GM18517 (cell line): Measurements from ENCODE around the gene GDPGP1.
A peak's percentile ranks its signal among the peaks of the same experiment; 100 is the strongest.
"Not testable (repeated sequence)": the region's sequence is repeated elsewhere in the genome, so short reads cannot be mapped to it uniquely, and the experiment has no call there.

ENCODE experiments used
- ATAC-seq: cut with Tn5 transposase; IDR thresholded peaks from one replicate; pipeline ENCODE4 v1.9.1; 2021; ENCODE audit warnings: mild to moderate bottlenecking, moderate library complexity; ENCODE audit not compliant: unreplicated experiment

The GDPGP1 gene

DNA sequence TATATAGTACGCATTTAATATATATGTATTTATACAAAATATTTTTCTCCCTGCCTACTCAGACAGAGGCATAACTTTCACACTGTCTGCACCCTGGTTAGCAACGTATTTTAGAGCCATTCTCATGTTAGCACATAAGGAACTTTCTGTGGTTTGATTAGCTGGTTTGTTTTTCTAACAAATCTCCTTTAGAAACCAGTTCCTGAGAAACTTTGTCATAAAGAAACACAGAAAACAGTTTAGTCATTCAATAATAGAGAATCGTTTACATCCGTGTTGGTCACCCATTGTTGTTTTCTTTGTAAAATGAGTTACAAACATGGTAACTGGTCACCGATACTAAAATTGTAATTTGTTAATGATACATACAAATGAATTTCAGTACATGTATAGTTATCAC is 25.5 kb downstream of the GDPGP1 start:
- peak; percentile 73 for ATAC-seq

DNA sequence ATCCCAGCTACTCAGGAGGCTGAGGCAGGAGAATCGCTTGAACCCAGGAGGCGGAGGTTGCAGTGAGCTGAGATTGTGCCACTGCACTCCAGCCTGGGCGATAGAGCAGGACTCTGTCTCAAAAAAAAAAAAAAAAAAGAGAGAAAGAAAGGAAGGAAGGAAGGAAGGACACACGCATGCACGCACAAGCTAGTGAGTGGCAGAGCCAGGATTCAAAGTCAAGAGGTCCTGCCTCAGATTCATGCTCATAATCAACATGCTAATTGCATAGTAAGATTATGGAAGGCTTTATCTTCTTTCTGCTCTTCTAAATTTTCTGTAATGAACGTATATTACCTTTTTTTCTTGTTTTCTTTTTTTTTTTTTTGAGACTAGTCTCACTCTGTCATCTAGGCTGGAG is 26.7 kb downstream of the GDPGP1 start:
- ATAC-seq = not testable (repeated sequence)

DNA sequence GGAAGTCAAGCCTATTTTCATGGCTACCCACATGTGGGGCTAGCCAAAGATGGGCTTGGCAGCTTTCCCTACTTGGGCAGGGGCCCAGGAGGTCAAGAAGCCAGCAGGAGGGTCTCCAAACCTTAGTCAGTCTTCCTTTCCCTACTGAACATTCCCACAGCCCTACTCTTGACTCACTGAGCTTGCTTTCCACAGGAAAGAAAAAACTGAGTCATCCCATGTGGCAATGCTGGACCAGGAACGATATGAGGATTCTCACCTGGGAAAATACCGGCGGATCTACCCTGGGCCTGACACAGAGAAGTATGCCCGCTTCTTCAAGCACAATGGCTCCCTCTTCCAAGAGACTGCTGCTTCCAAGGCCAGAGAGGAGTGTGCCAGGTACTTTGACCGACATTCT is 27.8 kb downstream of the GDPGP1 start:
- no peak for ATAC-seq

DNA sequence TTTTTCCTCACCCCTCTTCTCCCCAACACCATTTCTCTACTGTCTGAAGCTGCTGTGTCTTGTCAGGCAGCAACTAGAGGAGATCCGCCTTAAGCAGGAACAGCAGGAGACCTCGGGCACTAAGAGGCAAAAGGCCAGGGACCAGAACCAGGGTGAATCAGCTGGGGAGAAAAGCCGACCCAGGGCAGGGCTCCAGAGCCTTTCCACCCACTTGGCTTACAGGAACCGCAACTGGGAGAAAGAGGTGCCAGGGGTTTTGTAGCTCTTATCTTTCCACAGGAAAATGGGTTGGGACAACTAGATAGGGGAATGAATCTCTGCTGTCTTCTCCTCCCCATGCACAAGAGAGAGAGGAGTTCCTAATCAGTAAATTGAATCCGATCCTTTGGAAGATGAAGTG is 28.4 kb downstream of the GDPGP1 start:
- ATAC-seq = no peak

DNA sequence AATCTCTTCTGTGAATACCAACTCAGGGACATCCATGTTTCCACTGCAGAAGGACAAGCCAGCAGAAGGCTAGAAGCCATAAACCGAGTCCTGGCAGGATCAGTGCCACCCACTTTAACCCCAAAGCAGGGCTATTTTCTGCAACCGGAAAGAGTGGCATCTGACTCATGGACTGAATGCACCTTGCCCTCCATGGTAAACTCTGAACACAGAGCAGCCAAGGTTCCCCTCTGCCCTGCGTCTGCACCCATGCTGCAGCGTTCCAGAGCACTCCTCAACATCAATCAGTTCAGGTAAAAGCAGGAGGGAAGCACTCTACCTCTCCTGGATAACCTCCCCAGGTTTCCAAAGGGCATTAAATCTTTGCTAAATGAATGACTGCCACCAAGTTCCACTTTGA is 30.7 kb downstream of the GDPGP1 start:
- no peak for ATAC-seq

DNA sequence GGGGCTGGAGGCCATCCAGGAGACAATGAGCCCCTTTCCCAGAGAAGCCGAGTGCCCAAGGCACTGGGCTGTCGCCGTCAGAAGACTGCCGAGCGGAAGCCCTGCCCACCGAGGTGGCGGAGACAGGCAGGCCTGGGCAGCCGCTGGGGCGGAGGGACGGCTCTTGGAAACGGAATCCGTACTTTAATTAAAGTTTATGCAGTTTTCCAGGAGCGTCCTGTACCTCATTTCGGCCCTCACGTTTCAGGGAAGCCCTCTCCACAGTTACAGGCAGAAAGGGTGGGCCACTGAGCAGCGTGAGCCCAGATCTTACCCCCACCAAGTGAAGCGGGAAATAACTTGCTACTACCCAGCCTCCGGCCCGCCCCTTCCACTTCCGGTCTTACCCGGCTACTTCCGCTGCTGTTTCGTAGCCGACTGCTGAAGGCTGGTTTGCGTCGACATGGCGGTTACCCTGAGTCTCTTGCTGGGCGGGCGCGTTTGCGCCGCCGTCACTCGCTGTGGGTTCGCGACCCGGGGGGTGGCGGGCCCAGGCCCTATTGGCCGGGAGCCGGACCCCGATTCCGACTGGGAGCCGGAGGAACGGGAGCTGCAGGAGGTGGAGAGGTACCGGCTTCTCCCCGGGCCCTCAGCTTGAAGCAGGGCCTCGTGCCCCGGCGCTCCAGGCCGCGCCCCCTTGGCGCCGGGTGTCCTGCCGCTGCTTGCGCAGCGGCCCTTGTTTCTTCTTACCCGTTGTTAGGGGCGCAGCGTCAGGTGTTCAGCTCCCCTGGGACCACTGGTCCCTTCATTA is 31.5 kb downstream of the GDPGP1 start, which contains the start of gene NGRN:
TSS of gene NGRN (plus strand) at position 402 of the 790 bp plus-strand sequence. CDS start at position 443, 41 bp downstream.
- peak; percentile 96 for ATAC-seq

DNA sequence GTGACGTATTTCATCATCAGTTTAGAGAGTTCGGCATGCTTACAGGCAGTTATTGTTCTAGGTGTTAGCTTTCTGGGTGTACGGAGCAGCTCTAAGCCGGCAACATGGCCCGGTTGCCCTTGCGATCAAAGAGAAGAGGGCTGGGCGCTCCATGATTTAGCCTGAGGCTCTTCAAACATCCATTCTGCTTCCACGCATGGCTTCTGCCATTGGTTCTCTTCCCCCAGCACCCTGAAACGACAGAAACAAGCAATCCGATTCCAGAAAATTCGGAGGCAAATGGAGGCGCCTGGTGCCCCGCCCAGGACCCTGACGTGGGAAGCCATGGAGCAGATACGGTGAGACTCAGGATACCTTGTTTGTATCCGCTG is 32.0 kb downstream of the GDPGP1 start:
- no peak for ATAC-seq

DNA sequence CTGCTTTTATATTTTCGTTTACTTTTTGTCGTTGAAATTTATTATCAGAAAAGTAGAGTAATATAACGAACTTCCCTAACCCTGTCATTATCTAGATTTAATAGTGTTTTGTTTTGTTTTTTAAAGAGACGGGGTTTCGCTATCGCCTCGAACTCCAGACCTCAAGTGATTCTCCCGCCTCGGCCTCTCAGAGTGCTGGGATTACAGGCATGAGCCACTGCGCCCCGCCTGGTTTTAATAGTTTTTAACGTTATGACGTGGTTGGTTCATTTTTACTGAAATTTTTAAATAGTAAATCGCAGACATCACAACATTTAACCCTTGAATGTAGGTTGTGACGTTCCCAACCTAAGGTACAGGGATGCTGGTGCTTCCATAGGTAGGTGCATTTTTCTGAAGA is 32.5 kb downstream of the GDPGP1 start:
- ATAC-seq = no peak

DNA sequence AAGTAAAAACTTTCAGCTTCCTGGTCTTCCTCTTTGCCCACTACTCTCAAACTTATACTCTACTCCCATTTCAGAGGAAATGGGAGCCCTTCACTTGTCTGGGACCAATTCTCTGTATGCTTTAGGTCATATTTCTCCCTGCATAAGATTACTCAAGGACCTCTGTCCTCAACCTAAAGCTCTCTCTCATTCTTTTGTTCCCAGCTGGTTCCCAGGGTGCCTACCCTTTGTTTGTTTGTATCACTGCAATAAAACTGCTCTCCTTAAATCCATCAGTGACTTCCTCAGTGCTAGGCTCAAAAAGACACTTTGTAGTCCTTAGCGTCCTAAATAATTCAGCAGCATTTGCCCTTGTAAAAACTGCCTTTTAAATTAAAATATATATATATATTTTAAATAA is 34.4 kb downstream of the GDPGP1 start:
- ATAC-seq = no peak

DNA sequence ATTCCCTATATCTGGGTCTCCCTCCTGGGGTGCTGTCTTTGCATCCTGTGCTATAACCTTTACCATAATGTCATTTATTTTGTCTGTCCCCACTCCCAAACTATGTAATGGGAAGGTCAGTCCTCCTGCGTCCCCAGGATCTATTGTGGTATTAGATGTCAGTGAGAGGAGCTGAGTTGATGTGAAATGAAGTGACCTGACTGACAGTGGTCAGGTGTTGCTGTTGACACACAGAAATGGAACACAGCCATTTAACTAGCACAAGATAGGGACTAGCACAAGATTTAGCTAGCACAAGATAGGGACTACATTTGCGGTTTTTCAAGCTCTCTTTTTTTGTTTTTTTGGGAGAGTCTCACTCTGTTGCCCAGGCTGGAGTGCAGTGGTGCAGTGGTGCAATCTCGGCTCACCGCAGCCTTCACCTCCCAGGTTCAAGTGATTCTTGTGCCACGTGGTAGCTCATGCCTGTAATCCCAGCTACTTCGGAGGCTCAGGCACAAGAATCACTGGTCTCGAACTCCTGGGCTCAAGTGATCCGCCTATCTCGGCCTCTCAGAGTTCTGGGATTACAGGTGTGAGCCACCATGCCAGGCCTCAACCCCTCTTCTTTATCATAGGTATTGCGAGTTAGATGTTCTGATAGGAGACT is 36.6 kb downstream of the GDPGP1 start:
- no peak for ATAC-seq

DNA sequence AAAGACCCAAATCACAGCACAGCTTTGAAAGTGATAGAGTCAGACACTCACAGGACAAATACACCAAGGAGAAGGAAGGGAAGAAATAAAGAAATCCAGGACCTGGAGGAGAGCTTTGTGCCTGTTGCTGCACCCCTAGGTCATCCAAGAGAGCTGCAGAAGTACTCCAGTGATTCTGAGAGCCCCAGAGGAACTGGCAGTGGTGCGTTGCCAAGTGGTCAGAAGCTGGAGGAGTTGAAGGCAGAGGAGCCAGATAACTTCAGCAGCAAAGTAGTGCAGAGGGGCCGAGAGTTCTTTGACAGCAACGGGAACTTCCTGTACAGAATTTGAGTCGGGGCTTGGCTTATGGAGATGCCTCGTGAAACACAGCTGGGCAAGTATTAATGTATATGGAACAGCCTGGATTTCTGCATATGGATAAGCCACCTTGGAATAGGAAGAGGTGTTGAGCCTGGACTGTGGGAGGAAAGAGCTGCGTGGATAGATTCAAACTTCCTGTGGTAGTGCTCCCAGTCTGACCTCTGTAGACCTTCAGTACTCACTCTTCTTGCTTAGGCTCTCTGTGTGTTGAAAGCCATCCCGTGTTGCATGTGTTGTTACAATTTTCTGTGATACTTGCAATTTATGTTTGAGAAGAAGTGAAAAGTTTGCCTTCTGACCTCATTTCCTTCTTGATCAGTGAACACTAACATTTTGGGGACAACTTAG is 37.6 kb downstream of the GDPGP1 start:
- ATAC-seq = no peak

DNA sequence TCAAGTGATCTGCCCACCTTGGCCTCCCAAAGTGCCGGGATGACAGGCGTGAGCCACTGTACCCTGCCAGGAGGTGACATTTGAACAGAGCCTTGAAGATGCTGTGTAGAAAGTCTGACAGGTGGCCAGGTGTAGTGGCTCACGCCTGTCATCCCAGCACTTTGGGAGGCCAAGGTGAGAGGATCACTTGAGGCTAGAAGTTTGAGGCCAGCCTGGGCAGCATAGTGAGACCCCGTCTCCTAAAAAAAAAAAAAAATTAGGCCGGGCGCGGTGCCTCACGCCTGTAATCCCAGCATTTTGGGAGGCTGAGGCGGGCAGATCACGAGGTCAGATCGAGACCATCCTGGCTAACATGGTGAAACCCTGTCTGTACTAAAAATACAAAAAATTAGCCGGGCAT is 44.5 kb downstream of the GDPGP1 start:
- ATAC-seq = not testable (repeated sequence)

DNA sequence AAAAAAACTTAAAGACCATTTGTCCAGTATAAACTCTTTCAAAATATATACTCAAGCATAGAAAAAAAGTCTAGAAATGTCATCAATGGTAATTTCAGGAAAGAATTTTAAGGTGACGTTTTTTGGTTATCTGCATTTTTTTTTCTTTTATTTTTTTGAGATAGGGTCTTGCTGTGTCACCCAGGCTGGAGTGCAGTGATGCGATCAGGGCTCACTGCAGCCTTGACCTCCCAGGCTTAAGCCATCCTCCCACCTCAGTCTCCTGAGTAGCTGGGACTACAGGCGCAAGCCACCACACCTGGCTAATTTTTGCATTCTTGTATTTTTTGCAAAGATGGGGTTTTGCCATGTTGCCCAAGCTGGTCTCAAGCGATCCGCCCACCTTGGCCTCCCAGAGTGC is 46.7 kb downstream of the GDPGP1 start:
- not testable (repeated sequence) for ATAC-seq

DNA sequence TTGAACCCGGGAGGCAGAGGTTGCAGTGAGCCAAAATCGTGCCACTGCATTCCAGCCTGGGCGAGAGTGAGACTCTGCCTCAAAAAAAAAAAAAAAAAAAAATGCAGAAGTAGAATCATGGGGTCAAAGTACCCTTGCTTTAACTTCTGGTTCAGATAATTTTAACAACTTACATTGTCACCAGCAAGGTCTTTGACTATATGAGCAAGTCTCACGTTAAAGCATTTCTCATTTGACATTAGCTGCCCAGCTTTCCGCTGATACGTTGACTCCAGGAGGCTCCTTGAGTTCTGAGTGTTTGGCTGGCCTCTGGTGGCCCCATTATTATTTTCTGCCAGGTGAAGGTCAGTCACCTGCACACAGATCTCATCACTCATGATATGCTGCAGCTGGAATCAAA is 47.6 kb downstream of the GDPGP1 start:
- ATAC-seq = not testable (repeated sequence)

DNA sequence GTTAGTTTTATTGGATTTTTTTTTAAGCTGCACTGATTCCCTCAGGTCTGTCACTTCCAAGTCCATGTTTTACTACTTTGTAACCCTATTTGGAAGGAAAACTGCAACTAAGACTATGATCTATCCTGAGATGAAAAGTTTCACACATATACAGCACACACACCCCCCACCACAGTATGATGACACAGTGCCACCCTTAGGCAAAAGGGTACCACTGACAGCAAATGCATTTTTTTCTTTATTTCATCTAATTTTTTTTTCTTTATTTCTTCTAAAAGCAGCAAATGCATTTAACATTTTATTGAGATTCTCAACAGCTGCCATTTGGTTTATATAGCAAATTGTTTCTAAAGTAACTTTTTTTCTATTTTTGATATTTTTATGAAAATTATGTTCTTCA is 52.7 kb downstream of the GDPGP1 start:
- no peak for ATAC-seq

DNA sequence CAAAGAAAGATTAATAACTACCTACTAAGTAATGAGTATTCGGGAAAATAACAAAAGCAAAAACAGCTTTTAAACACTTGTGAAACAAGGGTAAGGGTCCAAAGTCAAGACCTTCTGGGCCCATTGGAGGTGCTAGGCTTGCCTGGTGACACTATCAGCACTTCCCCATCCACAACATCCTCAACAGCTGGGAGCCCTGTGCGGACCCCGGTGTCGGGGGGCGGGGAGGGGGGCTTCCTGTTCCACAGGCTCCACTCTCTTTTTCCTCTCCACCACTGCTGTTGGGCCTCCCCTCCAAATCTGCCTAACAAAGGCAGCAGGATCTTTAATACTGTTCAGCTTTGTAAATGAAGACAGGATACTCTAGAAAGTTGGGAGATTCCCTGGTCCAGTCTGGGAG is 53.1 kb downstream of the GDPGP1 start:
- no peak for ATAC-seq

DNA sequence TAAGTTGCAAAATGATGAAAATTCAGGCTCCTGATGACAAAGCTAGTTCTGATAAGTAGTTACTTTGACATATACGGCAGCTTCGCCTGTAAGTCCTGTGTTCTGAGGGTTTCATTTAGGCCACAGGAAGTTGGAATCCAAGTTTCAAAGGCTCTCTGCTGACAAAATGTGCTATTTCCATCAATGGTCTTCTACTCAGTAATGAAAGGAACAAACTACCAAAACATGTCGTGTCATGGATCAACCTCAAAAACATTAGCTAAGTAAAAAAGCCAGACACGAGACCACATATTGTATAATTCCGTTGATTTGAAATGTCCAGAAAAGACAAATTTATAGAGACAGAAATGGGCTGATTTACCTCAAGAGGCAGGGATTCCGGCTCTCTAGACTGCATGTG is 53.9 kb downstream of the GDPGP1 start:
- no peak for ATAC-seq

DNA sequence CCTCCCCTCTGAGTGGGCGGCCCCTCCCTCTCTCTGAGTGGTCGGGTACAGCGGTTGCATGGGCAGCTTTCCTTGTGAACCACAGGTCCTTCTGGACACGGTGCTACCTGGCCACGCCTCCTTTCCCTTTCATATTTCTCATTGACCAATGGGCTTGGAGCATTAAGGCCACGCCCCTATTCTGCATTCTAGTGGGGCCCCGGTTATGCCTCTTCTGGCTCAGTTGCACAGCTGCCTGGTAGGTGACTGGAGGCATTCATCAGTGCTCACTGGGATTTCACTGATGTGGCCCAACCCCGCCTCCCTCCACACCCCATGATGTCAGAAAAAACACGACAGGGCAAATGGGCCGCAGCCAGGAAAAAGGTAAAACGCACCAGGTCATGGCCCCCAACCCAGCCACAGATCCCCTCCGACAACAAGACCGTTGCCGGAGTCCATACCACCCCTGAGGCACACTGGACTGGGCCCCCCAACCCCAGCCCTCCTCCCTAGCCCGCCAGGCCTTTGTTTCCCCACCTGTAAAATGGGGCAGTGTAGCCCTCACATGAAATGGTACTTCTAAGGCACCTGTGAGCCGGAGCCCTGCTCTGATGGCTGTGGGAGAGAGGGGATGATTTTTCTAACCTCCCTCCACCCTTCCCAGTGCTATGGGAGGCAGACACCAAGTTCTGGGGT is 57.8 kb downstream of the GDPGP1 start:
- ATAC-seq = no peak

DNA sequence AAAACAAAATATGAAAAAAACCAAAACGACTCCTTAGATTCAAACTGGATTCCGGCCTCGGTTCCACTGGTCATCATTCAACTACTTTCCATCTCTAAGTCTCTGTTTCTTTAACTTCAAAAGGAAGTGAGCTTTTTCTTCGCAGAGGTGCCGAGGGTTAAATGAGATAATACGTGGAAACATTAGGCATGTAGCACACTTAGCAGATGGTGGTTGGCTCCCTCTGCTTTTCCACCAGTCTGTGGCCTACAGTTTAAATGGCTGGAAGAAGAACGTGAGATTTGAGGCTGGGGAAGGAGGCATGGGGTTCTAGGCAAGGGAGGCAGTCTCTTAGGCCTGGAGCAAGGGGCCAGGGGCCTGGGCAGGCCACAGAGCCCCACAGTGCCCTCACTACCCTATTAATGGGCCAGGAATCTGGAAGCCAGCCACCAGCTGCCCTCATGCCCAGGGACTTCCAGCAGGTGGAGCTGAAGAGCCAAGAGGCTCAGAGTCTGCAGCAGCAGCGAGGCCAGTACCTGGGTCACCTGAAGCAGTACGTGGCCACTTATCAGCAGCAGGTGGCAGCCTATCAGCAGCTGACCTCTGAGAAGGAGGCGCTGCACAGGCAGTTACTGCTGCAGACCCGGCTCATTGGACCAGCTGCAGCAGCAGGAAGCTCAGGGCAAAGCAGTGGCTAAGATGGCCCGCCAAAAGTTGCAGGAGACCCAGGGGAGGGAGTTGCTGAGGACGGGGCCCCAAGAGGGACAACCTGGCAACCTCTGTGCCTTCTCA is 59.2 kb downstream of the GDPGP1 start:
- not testable (repeated sequence) for ATAC-seq

DNA sequence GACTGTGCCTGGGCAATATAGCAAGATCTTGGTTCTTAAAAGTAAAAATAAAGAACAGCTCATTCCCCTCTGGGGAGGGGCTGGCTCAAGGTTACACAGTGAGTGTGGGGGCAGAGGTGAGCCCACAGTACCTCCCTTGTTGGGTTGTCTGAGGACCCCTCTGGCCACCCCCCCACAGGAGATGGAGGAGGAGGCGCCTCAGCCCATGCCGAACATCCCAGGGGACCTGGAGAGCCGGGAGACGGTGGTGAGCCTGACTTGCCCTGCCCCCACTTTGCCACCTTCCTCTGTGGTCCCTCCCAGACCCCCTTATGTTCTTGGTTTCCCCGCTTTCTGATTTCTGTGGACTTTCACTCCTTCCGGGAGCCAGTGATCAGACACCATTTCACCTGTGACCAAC is 60.1 kb downstream of the GDPGP1 start:
- no peak for ATAC-seq
